Fibroblast of skin of scalp (primary cell): Measurements from ENCODE around the gene ORC5. TPM values are rescaled to one million over a fixed set of nuclear protein-coding genes. Genes with fewer than 3 reads are reported as not detected.
A peak's percentile ranks its signal among the peaks of the same experiment; 100 is the strongest.
"Not testable (repeated sequence)": the region's sequence is repeated elsewhere in the genome, so short reads cannot be mapped to it uniquely, and the experiment has no call there.

ENCODE experiments used
- DNase-seq: peaks from one replicate; pipeline ENCODE4 v3.0.0-alpha.2; 2013
- polyA plus RNA-seq, 2 experiments: library from polyadenylated mRNA; unstranded; fragments of 120-200 nt; gene quantifications; one replicate each; pipeline ENCODE4 v1.2.1, GENCODE V29; 2013; ENCODE audit not compliant: insufficient read length in 2 of 2

Gene ORC5
- polyA plus RNA-seq (2013, experiment 1 of 2; ENCODE audit: insufficient read length): 15.6 TPM
- polyA plus RNA-seq (2013, experiment 2 of 2; ENCODE audit: insufficient read length): 15.3 TPM

DNA sequence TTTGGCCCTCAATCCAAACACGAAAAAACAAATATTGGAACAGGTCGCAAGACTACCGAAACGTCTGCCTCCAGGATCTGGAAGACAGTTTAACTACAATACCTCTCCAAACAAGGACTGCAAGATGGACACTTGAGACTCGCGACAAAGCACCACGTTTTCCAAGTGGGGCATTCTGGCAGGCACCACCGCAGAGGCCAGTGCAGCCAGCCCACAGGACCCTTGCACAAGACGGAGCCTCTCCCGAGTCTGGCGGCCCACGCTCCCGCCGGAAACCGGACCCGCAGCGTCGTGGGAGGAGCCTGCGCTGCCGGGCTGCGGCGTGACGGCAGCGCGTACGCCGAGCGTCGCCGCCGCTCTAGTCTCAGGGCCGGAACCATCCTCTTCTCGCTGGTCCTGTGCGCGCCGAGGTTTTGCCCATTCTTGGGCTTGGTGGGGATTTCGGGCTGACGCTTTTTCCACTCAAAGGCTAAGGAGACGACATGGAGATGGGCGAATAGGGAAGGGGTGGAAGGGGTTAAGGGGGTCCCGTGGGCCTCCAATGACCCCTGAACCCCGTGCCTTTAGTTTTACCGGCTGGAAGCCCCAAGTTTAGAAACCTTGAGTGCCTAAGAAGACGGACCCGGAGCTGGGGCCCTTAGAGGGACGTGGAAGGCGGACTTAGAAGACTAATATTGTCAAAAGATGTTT lies at the start of gene ORC5:
TSS of gene ORC5 (minus strand) at position 283 of the 690 bp plus-strand sequence. CDS start at position 174, 109 bp downstream.
- DNase-seq: peak; percentile 83

DNA sequence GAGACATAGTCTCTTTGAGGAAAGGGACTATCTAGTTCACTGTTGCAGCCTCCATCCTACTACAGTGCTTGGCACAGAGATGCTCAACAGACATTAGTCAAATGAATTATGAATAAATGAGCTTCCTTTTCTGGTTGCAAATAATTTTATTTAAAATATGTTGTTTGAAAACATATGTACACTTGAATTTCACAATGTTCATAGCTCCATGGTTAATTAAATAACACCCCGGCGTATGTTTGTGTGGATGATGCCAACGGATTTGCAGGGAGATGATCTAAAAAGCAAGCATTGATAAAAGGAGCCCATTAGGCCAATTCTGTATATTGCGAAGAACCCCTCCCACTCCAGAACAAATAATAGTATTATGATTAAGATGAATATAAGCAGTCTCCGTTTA lies 47.8 kb upstream of the ORC5 start:
- no peak for DNase-seq

DNA sequence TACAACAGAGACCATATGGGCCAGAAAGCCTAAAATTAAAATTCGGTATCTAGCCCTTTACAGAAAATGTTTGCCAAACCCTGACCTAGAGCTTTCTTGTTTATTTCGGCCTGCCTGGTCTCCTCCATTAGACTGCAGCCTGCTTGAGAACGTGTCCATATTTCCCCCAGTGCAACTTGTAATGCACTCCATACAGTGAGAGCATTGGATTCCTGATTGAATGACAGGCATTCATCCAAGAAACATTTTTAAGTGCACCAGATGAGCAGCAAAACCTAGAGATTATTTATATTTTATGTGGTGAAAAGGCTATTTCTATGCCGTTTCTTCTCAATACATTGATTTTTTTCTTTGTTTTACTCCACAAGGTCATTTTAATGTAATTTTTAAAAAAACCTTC lies 47.4 kb upstream of the ORC5 start:
- DNase-seq: no peak

DNA sequence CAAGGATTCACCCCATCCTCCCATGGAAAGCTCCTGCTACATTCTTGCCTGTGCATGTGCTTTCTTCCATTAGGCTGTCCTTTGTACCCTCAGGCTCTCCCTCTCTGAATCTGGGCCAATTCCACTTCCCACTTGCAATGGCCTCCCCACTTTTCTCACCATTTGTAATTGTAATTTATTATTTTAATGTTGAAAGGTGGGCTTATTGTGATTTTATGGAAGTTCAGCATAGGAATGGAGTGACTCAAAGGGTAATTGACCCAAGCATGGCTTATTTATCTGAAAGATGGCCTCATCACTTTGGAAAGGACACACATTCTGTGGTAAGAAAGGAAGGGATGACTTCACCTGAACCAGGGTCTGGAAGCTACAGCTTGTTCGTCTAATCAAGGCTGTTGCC lies 46.9 kb upstream of the ORC5 start:
- DNase-seq: no peak

DNA sequence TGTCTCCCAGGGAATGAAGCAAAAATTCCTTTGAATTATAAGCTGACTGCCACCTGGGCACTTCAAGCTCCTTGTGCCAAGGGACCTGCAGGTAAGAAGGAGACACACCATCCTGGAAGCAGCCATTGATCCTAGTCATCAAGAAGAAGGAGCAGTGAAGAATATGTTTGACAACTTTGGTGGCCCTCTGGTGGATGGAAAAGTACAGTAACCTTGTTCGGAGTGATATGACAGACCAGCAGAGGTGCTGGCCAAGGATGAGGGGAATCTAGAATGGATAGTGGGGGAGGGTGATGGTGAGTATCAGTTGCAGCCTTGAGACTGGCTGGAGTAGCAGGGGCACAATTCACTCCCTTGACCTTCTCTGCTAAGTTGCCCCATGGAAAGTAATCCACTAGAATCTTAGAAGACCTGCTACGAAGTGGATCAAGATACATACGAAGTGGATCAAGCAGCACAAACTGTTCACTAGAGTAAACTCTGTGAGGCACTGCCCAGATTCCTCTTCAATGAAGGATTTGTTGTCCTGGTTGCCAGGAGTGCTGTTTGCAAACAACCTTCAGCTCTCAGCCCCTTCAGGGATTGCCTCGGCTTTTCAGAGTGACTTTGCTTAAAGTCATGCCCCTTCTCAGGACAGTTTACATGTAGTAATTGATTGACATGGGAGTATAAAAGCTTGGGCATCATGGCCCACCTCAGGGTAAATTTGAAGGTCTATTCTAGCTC lies 44.8 kb upstream of the ORC5 start:
- no peak for DNase-seq

DNA sequence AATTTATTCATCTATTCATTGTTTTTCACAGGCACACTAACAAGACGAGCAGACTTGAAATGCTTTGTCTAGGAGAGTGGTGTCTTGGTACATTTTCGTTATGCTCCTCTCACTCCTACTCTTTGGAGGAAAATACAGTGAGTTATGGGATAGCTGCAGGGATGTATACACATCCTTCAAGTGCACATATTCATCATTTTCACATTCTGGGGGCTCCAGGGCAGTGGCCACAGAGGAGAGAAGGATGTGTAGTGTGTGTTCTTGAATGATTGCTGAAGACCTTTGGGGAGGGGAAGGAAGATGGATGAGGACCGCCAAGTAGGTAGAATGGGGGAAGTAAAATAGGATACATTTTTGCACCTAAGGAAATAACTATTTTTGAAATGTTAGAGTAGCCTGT lies 34.8 kb upstream of the ORC5 start:
- no peak for DNase-seq

DNA sequence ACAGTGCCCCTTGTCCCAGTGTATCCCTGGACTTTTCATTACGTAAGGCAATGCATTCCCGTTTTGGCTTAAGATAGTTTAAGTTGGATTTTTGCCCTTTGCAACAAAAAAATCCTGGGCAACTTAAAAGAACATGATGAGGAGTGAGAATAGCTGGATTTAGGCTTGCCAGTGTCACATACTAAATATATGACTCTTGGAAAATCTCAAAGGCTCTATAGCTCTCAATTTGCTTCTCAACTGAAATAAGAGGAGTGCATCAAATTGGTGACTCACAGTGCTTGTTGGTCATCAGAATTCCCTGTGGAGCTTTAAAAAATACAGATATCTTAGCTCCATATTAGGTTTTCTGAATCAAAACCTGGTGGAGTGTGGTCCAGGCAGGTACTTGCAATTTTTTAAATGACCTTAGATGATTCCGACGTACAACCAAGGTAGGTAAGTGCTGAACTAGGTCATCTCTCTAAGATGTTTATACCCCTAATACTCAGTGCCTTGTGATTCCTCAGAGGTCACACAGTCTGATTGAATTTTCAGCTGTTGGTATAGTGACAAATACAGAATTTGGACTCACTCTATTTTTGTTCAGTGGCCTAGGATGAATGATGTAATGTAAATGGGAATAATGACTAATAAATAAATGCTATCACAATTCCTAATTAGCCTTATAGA lies 33.9 kb upstream of the ORC5 start:
- peak; percentile 34 for DNase-seq

DNA sequence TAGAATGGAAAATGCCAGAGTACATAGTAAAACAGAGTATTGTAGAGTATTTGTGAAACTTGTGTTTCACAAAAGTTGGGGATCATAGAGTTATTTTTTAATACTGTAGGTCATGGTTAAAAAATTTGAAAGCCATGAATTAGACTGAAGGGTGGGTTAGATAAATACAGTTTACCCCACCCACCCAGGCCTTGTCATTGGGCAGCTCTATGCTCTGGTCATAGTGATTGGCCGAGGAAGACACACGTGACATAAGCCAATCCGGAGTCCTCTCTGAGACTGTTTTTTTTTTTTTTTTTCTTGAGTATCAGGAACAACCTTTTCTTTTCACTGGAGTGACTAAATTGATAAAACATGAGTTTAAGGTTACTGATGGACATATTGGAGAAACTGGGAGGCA lies 33.3 kb upstream of the ORC5 start:
- DNase-seq: no peak

DNA sequence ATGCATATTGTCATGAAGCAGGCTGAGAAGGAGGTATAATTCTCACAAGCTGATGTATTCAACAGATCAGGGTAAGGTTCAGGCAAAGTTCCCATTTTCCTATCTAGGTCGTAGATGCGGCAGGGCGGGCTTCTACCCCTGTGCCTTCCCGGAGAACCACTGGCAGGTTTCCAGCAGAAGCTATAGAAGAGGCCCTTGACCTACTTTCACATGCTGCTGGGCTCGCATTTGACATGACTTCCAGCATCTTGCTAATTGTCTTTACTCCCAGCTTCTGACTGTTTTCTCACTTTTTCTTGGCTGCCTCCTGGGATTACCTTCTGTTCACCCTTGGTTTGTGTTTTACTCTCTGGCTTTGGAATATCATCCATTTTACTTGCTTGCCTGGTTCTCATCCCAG lies 32.6 kb upstream of the ORC5 start:
- no peak for DNase-seq

DNA sequence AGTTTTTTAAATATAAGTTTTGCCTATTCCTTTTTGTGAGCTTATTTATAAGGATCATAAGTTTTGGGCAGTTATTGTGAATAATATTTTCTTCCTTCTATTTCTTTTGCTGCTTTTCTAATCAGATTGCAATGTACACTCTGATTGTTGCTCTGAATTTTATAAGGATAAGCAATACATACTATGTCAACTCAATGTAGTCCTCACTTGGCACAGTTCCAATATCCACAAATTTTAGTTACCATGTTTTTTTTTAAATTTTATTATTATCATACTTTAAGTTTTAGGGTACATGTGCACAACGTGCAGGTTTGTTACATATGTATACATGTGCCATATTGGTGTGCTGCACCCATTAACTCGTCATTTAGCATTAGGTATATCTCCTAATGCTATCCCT lies 27.2 kb upstream of the ORC5 start:
- DNase-seq: not testable (repeated sequence)

DNA sequence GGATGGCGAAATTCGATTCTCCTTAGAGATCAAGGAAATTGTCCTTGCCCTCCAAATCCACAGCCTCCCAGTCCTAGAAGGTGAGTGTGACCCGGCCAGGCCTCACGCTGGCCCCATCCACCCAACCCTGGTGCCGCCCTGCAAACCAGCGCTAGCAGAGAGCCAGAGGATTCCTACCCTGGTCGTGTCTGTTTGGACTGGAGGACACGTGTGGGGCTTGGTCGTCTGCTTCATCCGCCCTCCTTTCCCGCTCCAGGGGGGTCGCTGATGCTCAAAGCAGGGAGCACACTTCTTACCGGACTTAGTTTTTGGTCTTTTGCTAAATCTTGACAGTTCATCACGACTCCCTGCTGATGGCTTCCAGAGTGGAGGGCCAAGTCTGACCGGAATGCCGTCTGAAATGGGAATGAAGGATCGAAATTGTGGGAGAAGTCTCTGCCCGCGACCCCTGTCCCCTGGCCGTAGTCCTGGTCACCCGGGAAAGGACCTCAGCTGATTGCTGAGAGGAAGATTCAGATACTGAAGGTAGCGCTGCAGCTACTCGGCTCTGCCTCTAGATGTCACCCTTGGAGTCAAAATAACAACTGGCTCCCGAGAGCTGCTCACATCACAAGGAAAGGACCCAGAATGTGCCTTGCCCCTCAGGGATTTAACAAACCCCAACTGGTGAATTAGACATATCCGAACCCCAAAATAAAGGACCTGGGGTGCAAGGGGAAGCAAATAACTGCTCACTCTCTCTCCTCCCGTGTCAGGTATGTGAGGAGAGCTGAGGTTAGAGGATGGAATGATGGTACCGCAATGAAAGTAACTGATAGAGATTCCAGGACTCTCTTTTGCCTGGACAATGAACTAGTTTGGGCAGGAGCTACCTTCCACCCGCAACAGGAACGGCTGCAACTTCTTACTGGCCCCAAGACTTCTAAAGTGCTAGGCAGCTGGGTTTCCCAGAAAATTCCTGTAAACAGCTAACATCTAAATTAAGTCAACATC lies 23.5 kb upstream of the ORC5 start:
- peak; percentile 57 for DNase-seq

DNA sequence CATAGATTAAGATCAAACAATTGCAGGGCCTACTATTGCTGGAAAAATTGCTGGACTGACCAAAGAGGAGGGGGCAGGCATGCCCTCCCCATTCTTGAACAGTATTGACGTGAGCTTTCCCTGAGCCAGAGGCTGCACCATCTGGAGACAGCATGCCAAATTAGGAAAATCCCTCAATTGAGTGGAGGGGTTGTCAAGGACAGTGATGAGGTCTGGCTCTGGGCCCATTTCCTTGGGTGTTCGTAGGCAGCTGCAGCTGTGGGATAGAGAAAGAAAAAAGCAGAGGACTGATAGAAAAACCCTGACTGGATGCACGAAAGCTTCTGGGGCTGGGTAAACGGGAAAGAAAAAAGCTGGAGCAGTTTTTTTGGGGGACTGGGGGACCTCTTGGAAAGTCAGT lies 22.8 kb upstream of the ORC5 start:
- DNase-seq: peak; percentile 35

DNA sequence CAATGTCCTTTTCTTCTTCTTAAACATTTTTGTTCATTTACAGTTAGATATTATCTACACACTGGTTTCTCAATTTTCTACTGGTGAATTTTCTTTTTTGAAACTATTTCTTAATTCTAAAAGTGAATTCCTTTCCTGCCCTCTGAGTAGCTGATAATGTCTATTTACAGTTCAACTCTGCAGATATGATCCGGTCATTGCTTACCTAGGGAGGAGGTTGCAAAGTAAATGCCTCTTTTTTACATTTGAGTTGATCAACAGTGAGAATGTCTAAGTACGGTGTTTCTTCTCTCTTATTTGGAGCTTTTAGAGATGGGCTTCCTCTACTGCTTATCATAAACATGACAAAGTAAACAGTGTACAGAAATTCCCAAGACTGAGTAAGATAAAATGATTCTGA lies 20.6 kb upstream of the ORC5 start:
- DNase-seq: no peak

DNA sequence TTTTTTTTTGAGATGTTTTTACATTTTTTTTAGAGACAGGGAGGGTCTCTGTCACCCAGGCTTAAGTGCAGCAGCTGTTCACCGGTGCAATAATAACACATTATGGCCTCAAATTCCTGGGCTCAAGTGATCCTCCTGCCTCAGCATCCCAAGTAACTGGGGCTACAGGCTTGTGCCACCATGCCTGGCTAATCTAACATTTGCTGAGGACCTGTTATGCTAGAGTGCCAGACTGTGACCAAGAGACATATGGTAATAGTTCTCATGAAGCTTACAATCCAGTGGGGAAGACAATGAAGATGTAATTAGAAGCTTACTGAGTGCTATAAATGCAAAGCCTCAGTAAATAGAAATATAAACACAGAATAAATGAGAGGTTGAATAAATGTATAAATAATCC lies 17.6 kb upstream of the ORC5 start:
- DNase-seq: no peak

DNA sequence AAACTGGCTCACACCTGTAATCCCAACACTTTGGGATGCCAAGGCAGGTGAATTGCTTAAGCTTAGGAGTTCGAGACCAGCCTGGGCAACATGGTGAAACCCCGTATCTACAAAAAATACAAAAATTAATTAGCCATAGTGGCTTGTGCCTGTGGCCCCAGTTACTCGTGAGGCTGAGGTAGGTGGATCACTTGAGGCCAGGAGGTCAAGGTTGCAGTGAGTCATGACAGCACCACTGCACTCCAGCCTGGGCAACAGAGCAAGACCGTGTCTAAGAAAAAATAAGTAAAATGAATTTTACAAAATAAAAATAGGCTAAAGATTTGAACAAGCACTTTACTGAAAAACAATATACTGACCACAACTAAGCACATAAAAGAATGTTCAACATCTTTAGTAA lies 9.8 kb upstream of the ORC5 start:
- no peak for DNase-seq

DNA sequence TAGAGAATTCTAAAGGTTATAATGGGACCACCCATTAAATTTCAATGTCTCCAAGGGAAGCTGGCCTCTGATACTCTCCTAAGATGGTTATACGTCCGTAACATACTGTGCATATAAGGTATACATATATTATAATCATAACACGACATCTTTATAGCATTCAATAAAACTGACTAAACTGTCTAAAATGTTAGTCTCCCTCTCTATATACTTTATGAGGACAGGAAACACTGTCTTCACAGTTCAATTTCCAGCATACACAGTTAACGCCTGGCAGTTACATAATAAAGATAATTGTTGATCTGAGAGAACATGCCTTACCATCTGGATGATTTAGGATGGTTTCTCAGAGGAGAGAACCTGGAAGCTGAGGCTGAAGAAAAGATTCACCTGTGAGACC lies 1.2 kb upstream of the ORC5 start:
- DNase-seq: no peak

DNA sequence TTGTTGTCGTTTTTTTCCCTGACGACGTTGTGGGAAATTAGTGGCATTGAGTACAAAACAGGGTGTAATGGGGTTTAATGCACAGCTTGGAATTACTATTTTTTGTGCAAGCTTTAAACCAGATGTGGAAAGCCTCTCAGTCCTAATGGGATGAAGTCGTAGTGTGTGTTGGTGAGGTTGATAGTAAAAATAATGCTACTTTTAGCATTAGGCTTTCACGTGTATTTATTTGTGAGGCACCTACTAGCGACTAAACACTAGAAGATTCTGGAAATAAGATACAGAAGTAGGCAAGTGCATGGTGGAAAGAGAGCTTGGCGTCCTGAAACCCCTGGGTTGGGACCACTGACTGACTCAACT lies 588 bp upstream of the ORC5 start:
- DNase-seq: no peak

DNA sequence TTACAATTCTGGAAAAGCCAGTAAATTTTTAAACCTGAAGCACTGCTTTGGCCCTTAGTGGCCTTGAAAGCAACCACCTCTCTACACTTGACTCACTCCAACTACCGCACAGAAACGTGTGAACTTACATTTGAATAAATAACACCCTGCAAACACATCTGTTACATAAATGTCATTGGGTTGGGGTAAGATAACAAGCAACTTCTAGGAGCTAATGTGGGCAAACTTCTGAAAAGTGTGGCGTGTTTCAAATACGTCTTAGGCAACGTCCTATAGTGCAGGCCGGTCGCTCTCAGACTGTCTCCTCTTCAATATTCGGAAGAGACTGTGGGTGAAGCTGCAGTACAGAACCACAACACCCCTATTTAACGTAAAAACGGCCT lies 474 bp downstream of the ORC5 start:
- DNase-seq: peak; percentile 4

DNA sequence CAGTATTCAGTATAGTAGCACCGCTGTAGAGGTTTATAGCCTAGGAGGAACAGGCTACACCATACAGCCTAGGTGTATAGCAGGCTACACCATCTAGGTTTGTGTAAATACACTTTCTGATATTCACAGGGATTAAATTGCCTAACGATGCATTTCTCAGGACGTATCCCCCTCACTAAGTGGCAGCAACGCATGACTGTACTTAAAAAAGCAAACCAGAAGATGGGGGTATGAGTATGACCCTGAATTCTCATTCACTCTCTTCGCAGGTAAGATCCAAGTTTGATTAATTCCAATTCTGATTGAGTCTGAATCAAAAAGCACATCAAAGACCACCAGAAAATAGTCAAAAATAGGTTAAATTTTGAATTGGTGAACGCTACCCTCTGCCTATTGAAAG lies 972 bp downstream of the ORC5 start:
- no peak for DNase-seq

DNA sequence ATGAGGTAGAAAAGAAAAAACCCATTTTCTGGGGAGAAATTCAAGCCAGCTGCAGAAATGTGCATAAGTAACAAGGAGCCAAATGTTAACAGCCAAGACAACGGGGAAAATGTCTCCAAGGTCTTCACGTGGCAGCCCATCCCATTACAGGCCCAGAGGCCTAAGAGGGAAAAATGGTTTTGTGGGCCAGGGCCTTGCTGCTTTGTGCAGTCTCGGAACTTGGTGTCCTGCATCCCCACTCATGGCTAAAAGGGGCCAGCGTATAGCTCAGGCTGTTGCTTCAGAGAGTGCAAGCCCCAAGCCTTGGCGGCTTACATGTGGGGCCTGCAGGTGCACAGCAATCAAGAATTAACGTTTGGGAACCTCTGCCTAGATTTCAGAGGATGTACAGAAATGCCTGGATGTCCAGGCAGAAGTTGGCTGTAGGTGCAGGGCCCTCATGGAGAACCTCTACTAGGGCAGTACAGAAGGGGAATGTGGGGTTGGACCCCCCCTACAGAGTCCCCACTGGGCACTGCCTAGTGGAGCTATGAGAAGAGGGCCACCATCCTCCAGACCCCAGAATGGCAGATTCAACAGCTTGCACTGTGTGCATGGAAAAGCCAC lies 9.0 kb downstream of the ORC5 start:
- DNase-seq: no peak

DNA sequence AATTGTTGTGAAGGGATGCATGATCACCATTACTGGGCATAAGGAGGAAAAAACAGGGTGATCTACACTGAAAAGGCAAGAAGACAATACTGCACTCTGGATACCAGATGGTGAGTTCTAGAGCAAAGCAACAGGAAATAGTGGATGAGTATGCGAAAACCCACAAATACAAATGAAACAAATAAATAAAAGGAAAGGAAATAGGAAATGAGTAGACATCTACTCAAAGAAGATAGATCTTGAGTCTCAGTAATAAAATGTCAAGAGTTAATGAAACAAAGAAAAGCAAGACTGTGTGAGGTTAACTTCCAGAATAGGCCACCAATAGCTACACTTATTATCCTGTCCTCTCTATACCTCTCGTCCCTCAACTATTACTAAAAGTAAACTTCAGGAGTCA lies 11.7 kb downstream of the ORC5 start:
- DNase-seq: no peak

DNA sequence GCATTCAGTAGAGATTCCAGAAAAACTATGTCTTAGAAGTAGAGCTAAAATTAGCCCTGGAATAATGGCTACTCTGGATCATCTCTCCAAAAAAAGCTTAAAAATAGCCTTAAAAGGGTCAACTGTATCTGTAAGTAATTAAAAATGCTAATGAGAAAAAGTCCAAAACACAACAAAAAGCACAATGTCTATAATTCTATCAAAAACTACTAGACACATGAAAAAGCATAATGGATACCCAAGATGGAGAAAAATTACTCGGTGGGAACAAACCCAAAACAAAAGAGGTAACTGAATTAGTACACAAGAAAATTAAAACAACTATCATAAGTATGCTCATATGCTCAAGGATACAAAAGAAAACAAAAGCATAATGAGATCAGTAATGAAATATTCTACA lies 15.4 kb downstream of the ORC5 start:
- DNase-seq: no peak
